HG03039 (cell line): ENCODE measurements around the gene ZNF536.
"Not testable (repeated sequence)": the region's sequence is repeated elsewhere in the genome, so short reads cannot be mapped to it uniquely, and the experiment has no call there.

Source experiments
- ATAC-seq: cut with Tn5 transposase; IDR thresholded peaks from one replicate; pipeline ENCODE4 v1.9.1; 2021; ENCODE audit warnings: mild to moderate bottlenecking, moderate library complexity; ENCODE audit not compliant: unreplicated experiment

Gene ZNF536

GRCh38 chr19:30471441-30471840, 99.3 kb downstream of the ZNF536 start:
- no peak for ATAC-seq

GRCh38 chr19:30473334-30473867, 101.2 kb downstream of the ZNF536 start:
- ATAC-seq = no peak

- ATAC-seq = no peak
Measured at GRCh38 chr19:30476997-30477396, 104.8 kb downstream of the ZNF536 start.

- no peak for ATAC-seq
Measured at GRCh38 chr19:30479231-30479630, 107.0 kb downstream of the ZNF536 start.

GRCh38 chr19:30480097-30480496, 107.9 kb downstream of the ZNF536 start:
- ATAC-seq = no peak

GRCh38 chr19:30481063-30481462, 108.9 kb downstream of the ZNF536 start:
- no peak for ATAC-seq

- ATAC-seq = no peak
Measured at GRCh38 chr19:30481823-30482222, 109.6 kb downstream of the ZNF536 start.

GRCh38 chr19:30482956-30483355, 110.8 kb downstream of the ZNF536 start:
- ATAC-seq = no peak

- ATAC-seq = not testable (repeated sequence)
Measured at GRCh38 chr19:30486250-30486649, 114.1 kb downstream of the ZNF536 start.

GRCh38 chr19:30487178-30487577, 115.0 kb downstream of the ZNF536 start:
- no peak for ATAC-seq

GRCh38 chr19:30488191-30488590, 116.0 kb downstream of the ZNF536 start:
- ATAC-seq = no peak

- no peak for ATAC-seq
Measured at GRCh38 chr19:30490760-30491159, 118.6 kb downstream of the ZNF536 start.

- no peak for ATAC-seq
Measured at GRCh38 chr19:30492586-30493270, 120.5 kb downstream of the ZNF536 start.

- ATAC-seq = no peak
Measured at GRCh38 chr19:30497034-30497433, 124.8 kb downstream of the ZNF536 start.

- ATAC-seq = not testable (repeated sequence)
Measured at GRCh38 chr19:30498085-30498484, 125.9 kb downstream of the ZNF536 start.

GRCh38 chr19:30498707-30499106, 126.5 kb downstream of the ZNF536 start:
- no peak for ATAC-seq

- ATAC-seq = no peak
Measured at GRCh38 chr19:30504272-30504671, 132.1 kb downstream of the ZNF536 start.

- no peak for ATAC-seq
Measured at GRCh38 chr19:30512176-30513081, 140.2 kb downstream of the ZNF536 start.

GRCh38 chr19:30513082-30513411, 140.9 kb downstream of the ZNF536 start:
- no peak for ATAC-seq

- no peak for ATAC-seq
Measured at GRCh38 chr19:30516111-30516510, 143.9 kb downstream of the ZNF536 start.

- no peak for ATAC-seq
Measured at GRCh38 chr19:30516531-30516930, 144.3 kb downstream of the ZNF536 start.
